C4-2B (cell line): ENCODE data around the gene KRI1.

Source experiments
- CTCF ChIP-seq: fragments of 450-650 bp; conservative IDR thresholded peaks from 2 replicates; pipeline ENCODE4 v1.5.1; 2017; ENCODE audit warnings: mild to moderate bottlenecking
- ZFX ChIP-seq: fragments of 450-650 bp; IDR thresholded peaks from 2 replicates; pipeline ENCODE4 v1.6.1; 2017

DNA sequence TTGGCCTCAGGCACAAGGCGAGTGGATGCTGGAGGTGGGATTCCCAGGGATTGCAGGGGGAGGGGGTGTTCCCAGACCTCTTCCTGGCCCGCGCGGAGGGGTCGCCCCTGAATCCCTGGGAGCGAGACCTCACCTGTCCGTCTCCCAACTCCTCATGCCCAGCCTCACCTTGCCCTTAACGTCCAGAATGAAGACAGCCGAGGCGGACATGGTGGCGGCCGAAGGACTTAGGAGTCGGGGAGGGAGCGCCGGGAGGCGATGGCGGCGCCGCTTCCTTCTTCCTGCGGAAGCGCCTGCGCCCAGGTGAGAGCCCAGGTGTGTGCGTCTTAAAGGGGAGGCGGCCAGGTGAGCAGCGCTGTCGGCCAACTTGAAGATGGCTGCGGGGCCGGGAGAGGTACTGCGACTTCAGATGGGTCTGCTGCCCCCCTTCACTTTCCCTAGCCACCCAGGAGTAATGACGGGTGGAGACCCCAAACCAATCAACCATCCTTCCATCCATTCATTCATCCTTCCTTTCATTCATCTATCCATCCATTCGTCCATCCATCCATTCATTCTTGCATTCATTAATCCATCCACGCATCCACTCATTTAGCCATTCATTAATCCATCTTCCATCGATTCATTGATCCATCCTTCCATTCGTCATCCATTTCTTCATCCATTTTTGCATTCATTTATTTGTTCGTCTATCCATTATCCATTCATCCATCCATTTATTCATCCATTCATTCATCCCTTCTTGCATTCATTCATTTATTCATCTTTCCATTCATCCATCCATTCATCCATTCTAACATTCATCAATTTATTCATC lies 21.4 kb upstream of the KRI1 start, which contains the start of gene AP1M2:
- TF ChIP-seq CTCF, result no peak
- TF ChIP-seq ZFX, result no peak; the same call in 1 of the 2 replicates
